Uterus (tissue), 2 donors: ENCODE measurements around the gene FOXA2.

Source experiments
- POLR2A ChIP-seq, 2 donors: fragments of 450-650 bp; IDR thresholded peaks; one replicate each; pipeline ENCODE4 v1.6.1; 2016; ENCODE audit warnings: antibody characterized with exemption in 2 of 2, mild to moderate bottlenecking in 1 of 2, moderate library complexity in 1 of 2
- TF ChIP-seq, protein P1 (sequence below), 4 experiments: fragments of 200-600 bp in 2 of 4; fragments of 450-650 bp in 2 of 4; sonication (generic) in 2 of 4; IDR thresholded peaks; one replicate each; pipeline ENCODE4 v1.5.1; 2016 to 2019; ENCODE audit warnings: antibody characterized with exemption in 4 of 4, mild to moderate bottlenecking in 2 of 4, moderate library complexity in 1 of 4

DNA sequence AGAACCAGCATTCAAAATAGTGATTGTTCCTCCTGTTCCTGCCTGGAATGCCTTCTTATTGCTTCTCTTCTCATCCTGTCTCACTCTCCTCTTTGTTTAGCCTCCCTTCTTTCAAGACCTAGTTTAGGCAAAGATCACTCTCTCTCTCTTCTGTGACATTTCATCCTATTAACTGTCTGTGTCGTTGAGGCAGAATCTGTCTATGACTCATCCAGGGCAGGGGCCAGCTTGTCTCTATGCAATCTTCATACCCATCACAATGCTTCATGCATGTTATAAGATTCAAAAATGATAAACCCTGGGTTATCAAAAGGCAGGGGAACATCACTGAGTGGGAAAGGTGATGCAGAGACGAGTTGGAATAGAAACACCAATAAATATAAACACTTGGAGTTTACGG is 32.2 kb upstream of the FOXA2 start:
- TF ChIP-seq POLR2A (IDR thresholded peaks at IDR 0.05), result no peak
- TF ChIP-seq, protein P1, sequence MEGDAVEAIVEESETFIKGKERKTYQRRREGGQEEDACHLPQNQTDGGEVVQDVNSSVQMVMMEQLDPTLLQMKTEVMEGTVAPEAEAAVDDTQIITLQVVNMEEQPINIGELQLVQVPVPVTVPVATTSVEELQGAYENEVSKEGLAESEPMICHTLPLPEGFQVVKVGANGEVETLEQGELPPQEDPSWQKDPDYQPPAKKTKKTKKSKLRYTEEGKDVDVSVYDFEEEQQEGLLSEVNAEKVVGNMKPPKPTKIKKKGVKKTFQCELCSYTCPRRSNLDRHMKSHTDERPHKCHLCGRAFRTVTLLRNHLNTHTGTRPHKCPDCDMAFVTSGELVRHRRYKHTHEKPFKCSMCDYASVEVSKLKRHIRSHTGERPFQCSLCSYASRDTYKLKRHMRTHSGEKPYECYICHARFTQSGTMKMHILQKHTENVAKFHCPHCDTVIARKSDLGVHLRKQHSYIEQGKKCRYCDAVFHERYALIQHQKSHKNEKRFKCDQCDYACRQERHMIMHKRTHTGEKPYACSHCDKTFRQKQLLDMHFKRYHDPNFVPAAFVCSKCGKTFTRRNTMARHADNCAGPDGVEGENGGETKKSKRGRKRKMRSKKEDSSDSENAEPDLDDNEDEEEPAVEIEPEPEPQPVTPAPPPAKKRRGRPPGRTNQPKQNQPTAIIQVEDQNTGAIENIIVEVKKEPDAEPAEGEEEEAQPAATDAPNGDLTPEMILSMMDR (IDR thresholded peaks at IDR 0.05), result no peak
